ENCODE data around the gene MYL10. TPM values are rescaled to one million over a fixed set of nuclear protein-coding genes. Genes with fewer than 3 reads are reported as not detected.

Gene MYL10
- total and polyA plus RNA-seq, 2 donors (not counting 3 experiments of a cell fraction or from before 2014, with no cell fraction given): not detected

DNA sequence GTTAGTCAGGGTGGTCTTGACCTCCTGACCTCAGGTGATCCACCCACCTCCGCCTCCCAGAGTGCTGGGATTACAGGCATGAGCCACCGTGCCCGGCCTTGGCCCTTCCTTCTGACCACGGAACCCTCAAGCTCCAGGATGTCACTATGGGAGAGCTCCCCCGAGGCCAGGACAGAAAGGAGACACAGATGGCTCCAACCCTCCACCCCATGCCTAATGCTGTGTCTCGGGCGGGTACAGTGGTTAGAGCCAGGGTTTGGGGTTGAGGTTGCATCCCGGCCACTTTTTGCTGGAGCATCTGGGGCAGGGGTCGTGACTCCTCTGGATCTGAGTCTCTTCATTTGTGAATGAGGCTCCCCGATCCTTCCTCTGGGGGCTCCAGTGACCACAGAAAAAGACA is 8.1 kb downstream of the MYL10 start:
- no peak overlapping the region for H3K4me3 ChIP-seq (replicated peaks in 1 of 3; ENCODE audit: insufficient read depth in 1 of 3, low read depth in 1 of 3, low read length in 3 of 3)
- ChIA-PET CTCF (no interaction called here), POLR2A (no interaction called here)
- H3K9ac ChIP-seq (replicated peaks; ENCODE audit: extremely low read depth, insufficient read depth, low read length): no peak overlapping the region
- intact Hi-C loops (cut with micrococcal nuclease) (no loop called here), dilution Hi-C loops (cut with MboI; ENCODE audit: extremely low pct_ligation_motif_present, low sequenced_read_pairs) (no loop called here)
- no peaks in the 10 kb centered on the region for H4K20me1 ChIP-seq (replicated peaks; ENCODE audit: control insufficient read depth, extremely low read depth, insufficient read depth, low read length)
- no peak overlapping the region for H3K4me2 ChIP-seq (ENCODE audit: insufficient read depth, low read length)
- BruUV-seq (replicated peaks): no TSS peak
- FAIRE-seq (no peak), DNase-seq (ENCODE audit: low read depth, low spot score) (no peak)
- no peaks in the 10 kb centered on the region for H3K36me3 ChIP-seq (ENCODE audit: control insufficient read depth in 2 of 2, extremely low read depth in 1 of 2, insufficient read depth in 2 of 2, low read length in 2 of 2)
- no peak overlapping the region for H3K27ac ChIP-seq (ENCODE audit: insufficient read depth, low read depth, low read length)
- H3K4me1 ChIP-seq (ENCODE audit: control insufficient read depth, extremely low read depth, insufficient read depth, low read length): no peaks in the 10 kb centered on the region
- H3K9me3 ChIP-seq (replicated peaks; ENCODE audit: control insufficient read depth, insufficient read depth, low read length): no peaks in the 10 kb centered on the region
- no peak for TF ChIP-seq EZH2 (IDR thresholded peaks at IDR 0.05; ENCODE audit: borderline replicate concordance, low read depth, low read length, severe bottlenecking)
- no peak for TF ChIP-seq POLR2AphosphoS5 (IDR thresholded peaks at IDR 0.05; ENCODE audit: insufficient read depth, low read depth, low read length)
- TF ChIP-seq, protein P1, sequence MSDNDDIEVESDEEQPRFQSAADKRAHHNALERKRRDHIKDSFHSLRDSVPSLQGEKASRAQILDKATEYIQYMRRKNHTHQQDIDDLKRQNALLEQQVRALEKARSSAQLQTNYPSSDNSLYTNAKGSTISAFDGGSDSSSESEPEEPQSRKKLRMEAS (IDR thresholded peaks at IDR 0.05; ENCODE audit: insufficient read depth, insufficient read length): no peak
- no peak for TF ChIP-seq MYC (IDR thresholded peaks at IDR 0.05; ENCODE audit: low read depth, low read length)
- TF ChIP-seq GATA2 (IDR thresholded peaks at IDR 0.05; ENCODE audit: insufficient read depth, insufficient read length, low read depth, low read length): no peak
- TF ChIP-seq POLR2A (IDR thresholded peaks at IDR 0.05; ENCODE audit: low read depth, low read length): no peak
- no peak for TF ChIP-seq FOS (IDR thresholded peaks at IDR 0.05; ENCODE audit: borderline replicate concordance, insufficient read depth, low read length)
- TF ChIP-seq, protein P2, sequence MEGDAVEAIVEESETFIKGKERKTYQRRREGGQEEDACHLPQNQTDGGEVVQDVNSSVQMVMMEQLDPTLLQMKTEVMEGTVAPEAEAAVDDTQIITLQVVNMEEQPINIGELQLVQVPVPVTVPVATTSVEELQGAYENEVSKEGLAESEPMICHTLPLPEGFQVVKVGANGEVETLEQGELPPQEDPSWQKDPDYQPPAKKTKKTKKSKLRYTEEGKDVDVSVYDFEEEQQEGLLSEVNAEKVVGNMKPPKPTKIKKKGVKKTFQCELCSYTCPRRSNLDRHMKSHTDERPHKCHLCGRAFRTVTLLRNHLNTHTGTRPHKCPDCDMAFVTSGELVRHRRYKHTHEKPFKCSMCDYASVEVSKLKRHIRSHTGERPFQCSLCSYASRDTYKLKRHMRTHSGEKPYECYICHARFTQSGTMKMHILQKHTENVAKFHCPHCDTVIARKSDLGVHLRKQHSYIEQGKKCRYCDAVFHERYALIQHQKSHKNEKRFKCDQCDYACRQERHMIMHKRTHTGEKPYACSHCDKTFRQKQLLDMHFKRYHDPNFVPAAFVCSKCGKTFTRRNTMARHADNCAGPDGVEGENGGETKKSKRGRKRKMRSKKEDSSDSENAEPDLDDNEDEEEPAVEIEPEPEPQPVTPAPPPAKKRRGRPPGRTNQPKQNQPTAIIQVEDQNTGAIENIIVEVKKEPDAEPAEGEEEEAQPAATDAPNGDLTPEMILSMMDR (IDR thresholded peaks at IDR 0.05; ENCODE audit: extremely low read depth in 1 of 2, insufficient read depth in 1 of 2, low read depth in 1 of 2, low read length in 2 of 2): no peak
- no peak for TF ChIP-seq JUN (IDR thresholded peaks at IDR 0.05; ENCODE audit: borderline replicate concordance, insufficient read depth, insufficient read length, low read depth)
- H2AFZ ChIP-seq (ENCODE audit: low read depth, low read length): no peak overlapping the region
- peaks cover 0 to 7% of the 10 kb centered on the region in 2 experiments for H3K27me3 ChIP-seq (ENCODE audit: control insufficient read depth in 2 of 2, insufficient read depth in 2 of 2, low read length in 2 of 2)
- no peaks in the 10 kb centered on the region for H3K79me2 ChIP-seq (ENCODE audit: control insufficient read depth, insufficient read depth, low read length)
- H3K9me1 ChIP-seq (replicated peaks; ENCODE audit: control insufficient read depth, extremely low read depth, insufficient read depth, low read length): no peaks in the 10 kb centered on the region

Measured in endothelial cell of umbilical vein (primary cell).